ENCODE measurements around the gene SBSN.

The SBSN gene

GRCh38 chr19:35540356-35540927 is 12.3 kb upstream of the SBSN start:
- no peak for DNase-seq (ENCODE audit: low read depth)
- H3K4me3 ChIP-seq (ENCODE audit: low read depth, low read length): no peak overlapping the region
- in situ Hi-C loops (cut with HindIII; ENCODE audit: low sequenced_read_pairs): no loop called here
- TF ChIP-seq CTCF (IDR thresholded peaks at IDR 0.05; ENCODE audit: low read depth, low read length, missing control alignments): no peak

- no peak for DNase-seq (ENCODE audit: low read depth)
- TF ChIP-seq CTCF (IDR thresholded peaks at IDR 0.05; ENCODE audit: low read depth, low read length, missing control alignments): no peak
- no peak overlapping the region for H3K4me3 ChIP-seq (ENCODE audit: low read depth, low read length)
- in situ Hi-C loops (cut with HindIII; ENCODE audit: low sequenced_read_pairs): no loop called here
These were observed 11.7 kb upstream of the SBSN start for GRCh38 chr19:35539850-35540249.

- H3K4me3 ChIP-seq (ENCODE audit: low read depth, low read length): no peak overlapping the region
- no peak for DNase-seq (ENCODE audit: low read depth)
- no peak for TF ChIP-seq CTCF (IDR thresholded peaks at IDR 0.05; ENCODE audit: low read depth, low read length, missing control alignments)
- in situ Hi-C loops (cut with HindIII; ENCODE audit: low sequenced_read_pairs): no loop called here
These were observed 11.2 kb upstream of the SBSN start for GRCh38 chr19:35539314-35539713.

GRCh38 chr19:35534803-35535480 is 6.8 kb upstream of the SBSN start:
- DNase-seq (ENCODE audit: low read depth): no peak
- no peak for TF ChIP-seq CTCF (IDR thresholded peaks at IDR 0.05; ENCODE audit: low read depth, low read length, missing control alignments)
- in situ Hi-C loops (cut with HindIII; ENCODE audit: low sequenced_read_pairs): no loop called here
- no peak overlapping the region for H3K4me3 ChIP-seq (ENCODE audit: low read depth, low read length)

GRCh38 chr19:35533822-35534392 is 5.8 kb upstream of the SBSN start:
- no peak overlapping the region for H3K4me3 ChIP-seq (ENCODE audit: low read depth, low read length)
- TF ChIP-seq CTCF (IDR thresholded peaks at IDR 0.05; ENCODE audit: low read depth, low read length, missing control alignments): no peak
- in situ Hi-C loops (cut with HindIII; ENCODE audit: low sequenced_read_pairs): no loop called here
- no peak for DNase-seq (ENCODE audit: low read depth)

- in situ Hi-C loops (cut with HindIII; ENCODE audit: low sequenced_read_pairs): no loop called here
- no peak within 1 kb of the TSS for H3K4me3 ChIP-seq (ENCODE audit: low read depth, low read length)
- DNase-seq (ENCODE audit: low read depth): no peak
- TF ChIP-seq CTCF (IDR thresholded peaks at IDR 0.05; ENCODE audit: low read depth, low read length, missing control alignments): no peak
These were observed 5.2 kb upstream of the SBSN start, which contains the start of gene GAPDHS for GRCh38 chr19:35533201-35533821. Gene GAPDHS, plus strand, starts transcription at chr19:35533456. Its CDS starts 72 bp downstream, at chr19:35533528.
